Measurements from ENCODE around the gene MAD1L1.
"Not testable (repeated sequence)": the region's sequence is repeated elsewhere in the genome, so short reads cannot be mapped to it uniquely, and the experiment has no call there.

The MAD1L1 gene

DNA sequence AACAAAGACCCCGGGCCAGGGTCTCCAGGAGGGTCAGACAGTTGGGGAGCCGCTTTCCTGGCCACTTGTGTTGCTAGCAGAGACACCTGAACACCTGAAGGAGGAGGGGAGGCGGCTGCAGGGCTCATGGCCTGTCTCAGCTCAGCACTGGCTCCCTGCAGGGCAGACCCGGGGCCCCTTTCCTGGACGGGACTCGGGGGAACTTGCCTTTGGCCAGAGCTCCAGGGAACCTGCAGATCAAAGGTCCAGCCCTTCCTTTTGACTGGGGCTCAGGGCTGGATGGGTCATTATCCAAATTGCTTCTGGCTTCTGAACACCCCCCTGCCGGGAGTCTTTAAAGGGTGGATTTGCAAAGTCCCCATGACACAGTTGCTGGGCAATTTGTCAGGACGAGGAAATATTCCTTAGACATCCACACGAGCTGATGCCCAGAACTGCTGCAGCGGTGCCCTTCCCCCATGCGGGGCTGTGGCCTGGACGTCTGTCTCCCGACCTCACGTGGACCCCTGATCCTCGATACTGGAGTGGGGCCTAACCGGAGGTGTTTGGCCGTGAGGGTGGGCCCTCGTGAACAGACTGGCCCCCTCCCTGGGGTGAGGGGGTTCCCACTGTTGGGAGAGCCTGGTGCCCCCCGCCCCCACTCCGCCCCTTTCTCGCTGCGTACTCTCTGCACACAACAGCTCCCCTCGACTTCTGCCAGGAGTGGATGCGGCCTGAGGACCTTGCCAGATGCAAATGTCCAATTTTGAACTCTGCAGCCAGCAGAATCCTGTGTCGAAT is 368.4 kb downstream of the MAD1L1 start:
- no peak for DNase-seq

DNA sequence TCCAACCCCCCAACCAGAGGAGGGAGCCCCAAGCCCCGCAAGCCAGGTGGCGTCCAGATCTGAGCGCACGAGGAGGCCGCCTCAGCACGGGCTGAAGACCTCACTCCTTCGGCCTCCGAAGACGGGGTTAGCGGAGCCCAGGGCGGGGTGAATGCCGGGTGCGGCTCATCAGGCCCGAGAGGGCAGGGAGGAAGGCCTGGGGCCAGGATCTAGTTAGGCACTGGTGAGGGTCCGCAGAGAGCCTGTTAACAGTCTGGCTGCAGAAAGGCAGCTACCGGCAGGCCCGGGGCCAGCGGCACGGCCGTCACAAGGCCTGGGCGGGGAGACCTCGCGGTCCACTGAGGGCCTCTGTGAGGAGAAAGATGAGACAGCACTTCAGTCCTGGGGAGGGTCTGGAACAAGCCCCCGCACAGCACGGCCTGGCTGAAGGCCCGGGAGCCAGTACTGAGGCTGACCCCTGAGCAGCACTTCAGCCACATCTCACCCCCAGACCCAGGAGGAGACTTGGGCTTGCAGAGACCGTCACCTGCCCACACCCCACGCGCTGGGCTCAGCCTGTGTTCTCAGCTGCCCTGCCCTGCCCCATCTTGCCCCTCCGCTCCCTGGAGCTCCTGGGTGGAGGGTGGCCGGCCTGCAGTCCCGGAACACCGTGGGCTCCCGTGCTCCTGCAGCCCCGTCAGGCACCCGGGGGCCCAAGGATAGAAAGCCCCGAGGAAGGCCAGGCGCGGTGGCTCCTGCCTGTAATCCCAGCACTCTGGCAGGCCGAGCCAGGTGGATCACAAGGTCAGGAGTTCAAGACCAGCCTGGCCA is 369.4 kb downstream of the MAD1L1 start:
- no peak for DNase-seq

DNA sequence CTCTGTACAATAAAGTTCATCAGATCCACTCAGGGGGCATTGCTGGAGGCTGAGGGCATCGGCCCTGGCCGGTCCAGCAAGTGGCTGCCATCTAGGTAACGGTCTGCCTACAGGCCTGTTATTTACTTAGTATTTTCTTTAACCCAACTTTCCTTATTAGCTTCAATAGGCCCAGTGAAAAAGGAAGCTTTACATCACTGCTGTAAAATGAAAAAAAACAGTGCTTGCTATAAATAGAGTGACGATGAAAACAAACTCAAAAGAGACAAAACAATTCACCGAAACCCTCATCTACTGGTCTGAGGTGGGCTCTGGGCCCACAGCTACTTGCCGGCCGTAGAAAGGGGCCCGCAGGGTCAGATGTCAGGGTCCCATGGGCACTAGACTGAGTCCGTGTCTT is 370.2 kb downstream of the MAD1L1 start:
- no peak for DNase-seq

DNA sequence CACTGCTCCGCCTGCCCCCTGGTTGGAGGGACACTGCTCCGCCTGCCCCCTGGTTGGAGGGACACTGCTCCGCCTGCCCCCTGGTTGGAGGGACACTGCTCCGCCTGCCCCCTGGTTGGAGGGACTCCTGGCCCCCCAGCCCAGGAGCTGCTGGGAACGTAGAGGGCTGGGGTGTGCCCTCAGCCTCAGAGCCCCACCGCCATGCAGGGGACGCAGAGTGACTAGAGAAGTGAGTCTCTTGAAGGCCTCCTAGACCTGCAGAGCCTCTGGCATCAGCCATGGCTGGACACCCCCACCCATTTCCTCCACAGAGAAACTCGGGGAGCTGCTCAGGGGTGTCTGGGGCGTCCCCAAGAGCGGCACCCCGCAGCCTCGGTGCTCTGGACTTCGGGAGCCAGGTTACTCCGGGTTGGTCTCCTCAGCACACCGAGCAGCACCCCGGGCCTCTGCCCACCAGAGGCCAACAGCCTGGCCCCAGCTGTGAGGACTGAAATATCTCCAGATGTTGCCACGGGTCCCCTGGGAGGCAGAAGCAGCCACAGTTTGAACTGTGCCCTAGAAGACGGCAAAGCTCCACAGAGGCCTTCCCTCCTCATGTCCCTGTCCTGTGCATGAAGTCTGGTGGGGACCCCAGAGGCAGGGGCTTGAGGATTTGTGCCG is 370.8 kb downstream of the MAD1L1 start:
- DNase-seq = no peak

DNA sequence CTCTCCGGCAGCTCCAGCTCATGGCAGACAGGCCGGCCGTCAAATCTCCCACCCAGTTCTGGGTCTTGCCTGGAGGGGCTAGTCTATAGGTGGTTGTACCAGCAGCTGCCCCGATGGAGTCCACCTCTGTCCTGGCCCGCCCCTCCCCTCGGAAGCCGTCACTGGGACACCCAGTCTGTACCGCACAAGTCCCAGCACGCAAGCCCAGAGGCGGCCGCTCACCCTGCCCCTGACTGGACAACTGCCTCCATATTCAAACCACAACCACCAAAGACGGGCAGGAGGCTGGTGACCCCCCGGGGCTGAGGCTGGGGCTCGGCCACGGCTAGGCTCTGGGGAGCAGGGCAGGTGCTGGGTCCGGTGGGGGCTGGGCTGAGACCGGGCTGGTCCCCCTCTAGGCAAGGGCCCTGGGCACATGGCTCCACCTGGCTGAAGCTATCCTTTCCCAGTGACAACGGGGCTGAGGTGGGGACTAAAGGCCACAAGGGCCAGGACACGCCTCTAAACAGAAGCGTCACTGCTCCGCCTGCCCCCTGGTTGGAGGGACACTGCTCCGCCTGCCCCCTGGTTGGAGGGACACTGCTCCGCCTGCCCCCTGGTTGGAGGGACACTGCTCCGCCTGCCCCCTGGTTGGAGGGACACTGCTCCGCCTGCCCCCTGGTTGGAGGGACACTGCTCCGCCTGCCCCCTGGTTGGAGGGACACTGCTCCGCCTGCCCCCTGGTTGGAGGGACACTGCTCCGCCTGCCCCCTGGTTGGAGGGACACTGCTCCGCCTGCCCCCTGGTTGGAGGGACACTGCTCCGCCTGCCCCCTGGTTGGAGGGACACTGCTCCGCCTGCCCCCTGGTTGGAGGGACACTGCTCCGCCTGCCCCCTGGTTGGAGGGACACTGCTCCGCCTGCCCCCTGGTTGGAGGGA is 371.6 kb downstream of the MAD1L1 start:
- DNase-seq = not testable (repeated sequence)

DNA sequence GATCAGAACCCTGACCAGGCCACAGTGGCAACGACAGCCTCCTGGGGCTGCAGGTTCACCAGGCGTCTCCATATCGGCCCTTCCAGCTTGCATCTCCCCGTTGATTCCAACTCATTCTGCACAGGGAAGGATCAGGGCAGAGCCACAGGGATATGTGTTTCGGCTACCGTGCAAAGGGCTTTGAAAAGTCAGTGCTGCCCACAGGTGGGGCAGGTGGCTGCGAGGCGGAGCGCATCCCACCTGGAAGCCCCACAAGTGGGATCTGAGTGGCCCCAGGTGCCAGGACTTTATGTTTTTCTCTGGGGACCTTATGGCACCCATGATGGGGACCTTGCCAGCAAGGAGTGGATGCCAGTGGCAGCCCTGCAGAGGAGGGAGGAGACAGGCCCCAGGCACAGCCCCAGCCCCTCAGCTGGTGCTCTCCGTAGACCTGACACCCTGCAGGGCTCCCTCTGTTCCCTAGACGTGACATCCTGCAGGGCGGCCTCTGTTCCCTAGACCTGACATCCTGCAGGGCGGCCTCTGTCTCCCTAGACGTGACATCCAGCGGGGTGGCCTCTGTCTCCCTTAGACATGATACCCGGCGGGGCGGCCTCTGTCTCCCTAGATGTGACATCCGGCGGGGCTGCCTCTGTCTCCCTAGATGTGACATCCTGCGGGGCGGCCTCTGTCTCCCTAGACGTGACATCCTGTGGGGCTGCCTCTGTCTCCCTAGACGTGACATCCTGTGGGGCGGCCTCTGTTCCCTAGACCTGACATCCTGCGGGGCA is 373.3 kb downstream of the MAD1L1 start:
- no peak for DNase-seq

DNA sequence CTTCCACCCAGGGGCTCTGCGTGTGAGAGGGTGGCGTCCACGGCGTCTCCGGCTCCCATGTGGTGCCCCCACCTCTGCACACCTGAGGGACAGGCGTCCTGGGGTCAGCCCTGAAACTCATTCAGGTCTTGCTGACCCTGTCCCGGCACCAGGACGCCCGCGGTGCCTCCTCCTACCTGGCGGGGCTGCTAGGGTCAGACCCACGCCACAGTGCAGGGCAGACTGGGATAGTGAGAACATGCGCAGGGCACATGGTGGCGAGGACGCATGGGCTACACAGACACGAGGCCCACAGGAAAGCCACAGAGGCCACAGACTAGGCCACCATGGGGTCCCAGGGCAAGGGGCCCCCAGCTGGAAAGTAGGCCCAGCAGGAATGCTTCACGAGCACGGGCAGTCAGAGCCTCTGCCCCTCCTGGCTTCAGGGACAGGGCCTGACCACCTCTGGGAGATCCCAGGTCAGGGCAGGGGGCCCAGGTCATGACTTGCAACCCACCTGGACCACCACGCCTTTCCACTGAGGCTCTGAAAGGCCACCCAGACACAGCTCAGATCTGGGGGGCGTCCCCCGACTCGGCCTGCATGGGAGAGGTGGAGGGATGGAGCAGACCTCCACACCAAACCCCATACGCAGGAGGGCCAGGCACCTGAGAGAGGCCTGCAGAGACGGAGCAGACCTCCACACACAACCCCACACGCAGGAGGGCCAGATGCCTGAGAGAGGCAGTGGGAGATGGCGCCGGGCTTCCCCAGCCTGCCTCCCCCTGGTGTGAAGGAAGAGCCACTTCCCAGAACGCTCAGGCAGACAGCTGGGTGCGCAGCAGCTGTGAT is 374.1 kb downstream of the MAD1L1 start:
- DNase-seq = no peak

DNA sequence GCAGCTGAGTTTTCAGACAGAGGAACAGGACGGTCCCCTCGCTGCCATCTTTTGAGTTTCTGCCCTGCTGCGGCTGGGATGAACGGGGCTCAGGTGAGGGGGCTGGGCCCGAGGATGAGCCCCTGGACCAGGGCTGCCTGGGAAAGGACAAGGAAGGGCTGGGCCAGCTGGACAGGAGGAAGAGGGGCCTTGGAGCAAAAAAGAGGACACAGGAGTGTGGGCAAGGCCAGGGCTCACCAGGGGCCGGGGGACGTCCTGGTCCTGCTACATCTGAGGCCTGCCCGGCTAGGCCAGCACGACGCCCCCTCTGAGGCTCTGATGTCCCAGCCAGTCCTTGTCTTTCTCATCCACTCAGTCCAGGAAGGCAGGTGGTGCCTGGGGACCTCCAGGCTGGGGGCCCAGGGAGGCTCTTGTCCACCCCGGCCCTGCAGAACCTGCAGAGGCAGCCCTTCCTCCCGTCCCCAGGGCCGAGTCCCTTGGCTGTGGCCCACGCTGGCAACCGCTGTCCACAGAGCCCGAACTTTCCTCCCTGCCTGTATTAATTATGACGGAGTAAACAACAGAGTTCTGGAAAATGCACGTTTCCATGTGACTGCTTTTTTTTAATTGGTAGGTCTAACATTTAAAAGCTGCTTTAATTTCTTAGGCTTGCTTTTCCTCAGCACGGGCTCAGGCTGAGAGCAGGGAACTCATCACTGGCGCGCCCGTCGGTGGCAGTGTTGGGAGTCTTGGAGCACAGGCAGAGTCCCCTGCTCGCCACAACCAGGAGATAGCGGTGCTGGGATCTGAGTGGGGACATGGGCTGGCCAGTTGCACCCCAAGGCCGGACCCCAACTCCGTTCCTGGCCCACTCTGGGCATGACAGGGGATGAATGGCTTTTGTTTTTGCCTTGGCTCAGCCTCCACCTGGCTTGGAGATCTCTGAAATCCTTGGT is 375.0 kb downstream of the MAD1L1 start:
- DNase-seq = no peak

DNA sequence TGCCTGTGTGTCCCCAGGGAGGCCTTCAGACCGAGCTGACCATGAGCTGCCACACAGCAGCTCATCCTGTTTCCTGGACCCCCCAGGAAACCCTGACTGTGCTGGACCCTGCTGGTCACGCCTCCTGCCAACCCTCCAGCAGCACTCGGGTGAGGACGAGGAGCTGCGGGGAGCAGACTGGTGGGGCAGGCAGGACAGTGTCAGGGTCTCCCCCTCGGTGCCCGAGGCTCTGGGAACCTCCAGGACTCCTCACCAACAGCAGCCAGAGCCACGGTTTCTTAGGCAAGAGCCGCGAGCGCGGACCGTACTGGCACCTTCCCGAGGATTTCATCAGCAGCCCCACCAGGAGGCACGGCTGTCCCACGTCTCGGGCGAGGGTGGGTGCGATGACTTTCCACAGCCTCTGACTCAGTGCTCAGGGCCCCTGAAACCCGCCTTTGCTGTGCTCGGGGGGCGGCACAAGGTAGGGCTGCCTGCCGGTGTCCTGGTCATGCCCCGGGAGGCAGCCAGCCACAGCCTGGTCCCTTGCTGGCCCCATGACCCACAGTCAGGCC is 375.8 kb downstream of the MAD1L1 start:
- no peak for DNase-seq

DNA sequence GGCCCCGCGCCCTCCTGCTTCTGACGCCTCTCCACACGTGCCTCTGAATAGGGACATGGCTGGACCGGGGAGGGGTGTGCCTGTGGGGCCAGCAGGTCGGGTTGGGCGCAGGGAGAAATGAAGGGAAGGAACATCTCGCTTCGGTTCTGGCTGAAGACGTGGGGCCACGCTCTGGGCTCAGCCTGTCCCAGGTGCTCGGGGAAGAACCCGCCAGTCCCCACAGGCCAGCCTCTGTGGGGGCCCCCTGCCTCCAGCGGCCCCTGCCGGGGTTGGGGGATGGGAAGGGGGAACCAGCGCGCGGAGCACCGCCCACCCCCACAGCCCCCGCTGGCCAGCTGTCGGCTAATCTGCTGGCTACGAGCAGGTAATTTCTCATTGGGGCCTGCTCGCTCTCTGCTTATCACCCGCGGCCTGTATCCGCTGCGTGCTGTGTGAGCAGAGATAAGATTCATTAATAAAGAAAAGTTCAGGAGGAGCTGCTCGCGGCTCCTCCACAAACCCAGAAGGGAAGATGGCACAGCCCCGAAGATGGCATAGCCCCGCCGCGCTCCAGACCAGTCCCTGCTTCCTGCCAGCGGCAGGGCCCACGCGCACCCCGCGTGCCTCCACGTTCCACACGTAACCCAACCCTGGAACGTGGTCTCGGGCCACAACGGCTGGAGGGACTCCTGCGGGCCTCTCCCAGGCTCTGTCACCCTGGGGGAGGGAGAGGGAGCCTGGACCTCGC is 376.4 kb downstream of the MAD1L1 start:
- no peak for DNase-seq

DNA sequence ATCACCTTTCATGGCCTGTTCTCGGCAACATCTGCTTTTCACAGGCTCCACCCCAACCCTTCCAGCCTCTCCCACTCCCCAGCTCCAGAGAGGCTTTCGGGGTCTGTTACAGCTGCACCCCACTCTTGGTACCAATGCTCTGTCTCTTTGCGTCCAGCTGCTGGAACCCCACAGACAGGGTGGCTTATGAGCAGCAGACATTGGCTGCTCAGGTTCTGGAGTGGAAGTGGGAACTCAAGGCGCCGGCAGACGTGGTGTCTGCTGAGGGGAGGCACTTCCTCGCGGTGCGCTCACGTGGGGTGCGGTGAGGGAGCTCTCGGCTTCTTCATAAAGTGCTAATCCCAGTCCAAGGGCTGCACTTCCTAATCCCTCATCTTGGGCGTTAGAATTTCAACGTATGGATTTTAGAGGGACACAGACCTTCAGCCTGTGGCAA is 377.0 kb downstream of the MAD1L1 start:
- DNase-seq = no peak

DNA sequence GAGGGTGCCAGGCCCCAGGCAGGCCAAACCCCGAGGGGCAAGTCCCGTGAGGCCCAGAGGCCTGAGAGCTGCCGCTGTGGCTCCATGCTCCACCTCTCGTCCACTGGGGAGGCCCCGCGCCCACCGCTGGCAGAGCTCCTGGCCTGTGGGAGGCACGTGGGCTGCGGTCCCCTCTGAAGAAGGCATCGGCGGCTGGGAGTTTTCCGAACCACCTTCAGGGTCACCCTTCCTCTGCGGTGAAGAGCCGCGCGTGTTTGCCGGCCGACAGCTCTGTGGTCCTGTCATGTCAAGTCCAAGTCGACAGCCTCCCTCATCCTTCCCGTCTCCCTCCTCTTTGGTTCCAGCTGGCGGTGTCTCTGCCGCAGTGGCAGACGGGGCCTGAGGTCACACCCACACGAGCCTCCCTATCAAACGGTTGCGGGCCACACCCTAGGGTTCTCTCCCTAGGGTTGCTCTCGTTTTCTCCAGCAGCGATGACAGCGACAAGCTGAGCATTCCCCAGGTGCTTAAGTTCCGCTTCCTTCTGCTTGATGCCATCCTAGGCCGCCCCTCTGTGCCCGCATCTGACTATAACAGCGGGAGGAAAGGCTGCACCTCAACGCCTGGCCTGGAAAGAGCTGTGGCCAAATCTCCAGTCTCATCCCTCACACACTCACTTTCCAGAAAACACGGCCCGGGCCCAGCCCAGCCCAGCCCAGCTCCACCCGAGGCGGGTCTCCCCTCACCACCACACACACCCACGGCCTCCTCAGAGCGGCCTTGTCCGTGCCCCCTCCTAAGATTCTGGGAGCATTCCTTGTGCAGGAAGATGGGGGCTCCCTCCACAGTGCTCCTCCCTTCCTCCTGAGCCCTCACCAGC is 377.6 kb downstream of the MAD1L1 start:
- DNase-seq = no peak

DNA sequence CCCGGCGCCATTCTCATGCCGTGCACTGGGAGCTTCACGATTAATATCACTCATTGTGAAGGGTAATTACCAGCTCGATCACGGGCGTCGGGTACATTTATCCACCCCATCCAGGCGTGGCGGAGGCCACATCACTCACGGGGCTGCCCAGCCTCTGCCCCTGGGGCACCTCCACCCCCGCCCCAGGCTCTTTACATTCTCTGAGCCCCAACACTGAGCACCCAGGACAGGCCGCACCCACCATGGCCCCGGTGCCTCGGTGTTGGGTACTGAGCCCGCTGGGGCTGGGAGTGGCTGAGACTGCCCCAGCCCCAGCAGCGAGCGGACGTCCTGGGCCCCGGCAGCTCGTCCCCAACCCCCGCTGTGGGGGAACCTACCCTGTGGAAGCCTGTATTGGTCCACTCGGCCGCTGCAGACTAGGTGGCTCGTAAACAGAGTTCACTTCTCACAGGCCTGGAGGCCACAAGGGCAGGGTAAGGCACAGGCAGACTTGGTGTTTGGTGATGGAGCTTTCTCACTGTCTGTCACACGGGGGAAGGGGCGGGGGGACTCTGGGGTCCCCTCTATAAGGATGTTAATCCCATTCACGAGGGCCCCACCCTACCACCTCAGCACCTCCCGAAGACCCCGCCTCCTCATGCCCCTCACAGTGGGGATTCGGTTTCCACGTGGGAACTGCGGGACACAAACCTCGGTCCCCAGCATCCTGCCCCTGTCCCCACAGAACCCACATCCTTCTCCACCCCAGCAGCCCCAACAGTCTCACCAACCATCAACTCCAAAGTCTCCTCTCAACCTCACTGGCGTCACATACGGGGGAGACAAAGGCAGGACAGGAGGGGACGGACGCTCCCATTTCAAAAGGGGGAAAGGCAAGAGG is 378.5 kb downstream of the MAD1L1 start:
- no peak for DNase-seq

DNA sequence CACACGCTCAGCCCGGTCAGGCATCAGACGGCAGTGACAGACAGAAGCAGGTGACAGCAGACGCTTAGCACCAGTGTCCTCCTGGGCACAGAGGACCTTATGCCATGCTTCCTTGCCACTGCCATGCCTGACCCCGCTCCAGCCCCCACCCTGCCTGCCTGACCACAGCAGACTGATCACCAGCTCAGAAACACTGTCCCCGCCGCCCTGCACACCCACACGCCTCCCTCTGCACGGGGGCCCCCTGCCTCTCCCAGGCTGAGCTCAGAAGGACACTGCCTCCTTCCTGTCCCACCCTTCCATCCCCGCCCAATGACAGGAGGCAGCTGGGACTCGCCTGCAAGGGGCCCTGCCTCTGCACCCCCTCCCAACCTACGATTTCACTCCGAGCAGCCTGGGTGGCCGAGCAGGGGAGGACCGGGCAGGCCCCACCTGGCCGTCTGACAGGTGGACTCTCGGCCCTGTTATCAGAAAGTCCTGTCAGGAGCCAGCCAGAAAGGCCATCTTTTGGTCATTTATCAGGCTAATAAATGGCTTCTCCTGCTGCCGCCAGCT is 379.2 kb downstream of the MAD1L1 start:
- no peak for DNase-seq

DNA sequence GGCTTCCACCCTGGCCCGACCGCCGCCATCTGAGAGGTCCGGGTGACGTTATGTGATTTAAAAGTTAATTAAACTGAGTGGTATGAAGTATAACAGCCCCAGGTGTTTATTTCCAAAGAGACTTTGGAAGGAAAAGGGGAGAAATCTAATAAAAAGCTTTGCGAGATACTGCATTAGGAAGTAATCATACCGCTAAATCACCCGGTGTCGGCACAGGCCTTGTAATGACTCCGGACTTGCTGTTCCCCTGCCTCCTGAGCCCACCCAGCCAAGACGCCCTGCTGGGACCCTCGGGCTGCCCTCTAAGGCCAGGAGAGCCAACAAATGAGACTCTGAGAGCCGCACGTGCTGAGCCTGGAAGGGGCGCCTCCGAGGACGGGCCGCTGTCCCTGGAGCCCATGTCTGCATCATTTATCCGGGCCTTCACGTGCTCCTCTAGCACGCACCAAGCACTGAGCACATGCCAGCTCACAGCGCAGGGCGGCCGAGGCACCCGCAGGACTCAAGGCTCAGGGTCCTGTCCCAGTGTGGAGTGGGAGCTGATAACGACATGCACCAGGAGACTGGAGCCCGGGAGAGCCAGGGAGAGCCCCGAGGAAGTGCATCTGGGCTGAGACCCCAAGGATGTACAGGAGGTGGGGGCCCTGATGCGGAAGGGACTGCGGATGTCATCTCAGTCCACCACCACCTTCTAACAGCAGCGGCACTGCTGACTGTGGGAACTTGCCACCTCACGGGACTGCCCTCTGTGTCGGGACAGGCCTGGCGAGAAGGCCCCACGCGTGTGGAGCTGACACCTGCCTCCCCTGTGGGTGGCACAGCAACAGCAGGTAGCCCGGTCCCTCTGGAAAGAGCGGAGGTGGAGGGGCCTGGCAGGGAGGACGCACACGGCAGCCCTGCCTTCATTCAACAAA is 380.0 kb downstream of the MAD1L1 start:
- no peak for DNase-seq

Data from stimulated activated naive CD4-positive, alpha-beta T cell treated with Interleukin-2 at 50 U/mL for 16 hours (primary cell).